Smooth muscle cell (in vitro differentiated cells): ENCODE data around the gene KRT75. TPM values are rescaled to one million over a fixed set of nuclear protein-coding genes. Genes with fewer than 3 reads are reported as not detected.

Experiments
- DNase-seq: peaks from one replicate; lab custom pipeline; 2025; ENCODE audit not compliant: unreplicated experiment; lab: John Stamatoyannopoulos, UW
- H2AFZ ChIP-seq: fragments of 200-600 bp; sonication (generic); 2 replicates; pipeline ENCODE4 v1.6.0; 2016; ENCODE audit warnings: antibody characterized with exemption, low read depth, mild to moderate bottlenecking
- H3F3A ChIP-seq: fragments of 200-600 bp; sonication (generic); 2 replicates; pipeline ENCODE4 v1.6.0; 2017; ENCODE audit warnings: antibody characterized with exemption, low read depth
- H3K27ac ChIP-seq: fragments of 200-600 bp; sonication (generic); 2 replicates; pipeline ENCODE4 v1.5.1; 2016; ENCODE audit warnings: low read depth, mild to moderate bottlenecking
- H3K27me3 ChIP-seq: fragments of 200-600 bp; sonication (generic); 2 replicates; pipeline ENCODE4 v1.6.1; 2016; ENCODE audit warnings: low read depth, mild to moderate bottlenecking
- H3K36me3 ChIP-seq: fragments of 200-600 bp; sonication (generic); 2 replicates; pipeline ENCODE4 v1.5.1; 2016; ENCODE audit warnings: low read depth
- H3K4me1 ChIP-seq: fragments of 200-600 bp; sonication (generic); 2 replicates; pipeline ENCODE4 v1.5.1; 2016; ENCODE audit warnings: low read depth
- H3K4me2 ChIP-seq: fragments of 200-600 bp; sonication (generic); 2 replicates; pipeline ENCODE4 v1.6.0; 2016; ENCODE audit warnings: mild to moderate bottlenecking
- H3K4me3 ChIP-seq: fragments of 200-600 bp; sonication (generic); 2 replicates; pipeline ENCODE4 v1.5.1; 2016; ENCODE audit warnings: mild to moderate bottlenecking
- H3K79me2 ChIP-seq: fragments of 200-600 bp; sonication (generic); 2 replicates; pipeline ENCODE4 v1.6.0; 2016; ENCODE audit warnings: low read depth, mild to moderate bottlenecking
- H3K9ac ChIP-seq: fragments of 200-600 bp; sonication (generic); 2 replicates; pipeline ENCODE4 v1.6.0; 2016; ENCODE audit warnings: low read depth
- H3K9me3 ChIP-seq: fragments of 200-600 bp; sonication (generic); replicated peaks from 2 replicates; pipeline ENCODE4 v1.5.1; 2016; ENCODE audit warnings: low read depth
- H4K20me1 ChIP-seq: fragments of 200-600 bp; sonication (generic); 2 replicates; pipeline ENCODE4 v1.6.0; 2016; ENCODE audit warnings: low read depth
- CTCF ChIP-seq: fragments of 200-600 bp; sonication (generic); IDR thresholded peaks from 2 replicates; pipeline ENCODE4 v1.5.1; 2017; ENCODE audit warnings: borderline replicate concordance, mild to moderate bottlenecking, antibody characterized with exemption; ENCODE audit not compliant: insufficient read depth, poor library complexity, severe bottlenecking
- WGBS: methylation state at CpG from one replicate; pipeline ENCODE4 v1.1.7; 2016; ENCODE audit warnings: low lambda C conversion rate; 5-methylcytosine and 5-hydroxymethylcytosine counted together
- polyA plus RNA-seq: library from polyadenylated mRNA; unstranded; fragments of >200 nt; fragmentation: Nextera tagmentation; extraction: Ambion mirVana; gene quantifications from 2 replicates; pipeline ENCODE4 v1.2.1, GENCODE V29; 2016
- total RNA-seq: library from RNA; depleted of rRNA; stranded (reverse); fragments of >200 nt; gene quantifications from 2 replicates; pipeline ENCODE4 v1.2.3, GENCODE V29; 2014

KRT75 gene
- total and polyA plus RNA-seq, 2 experiments from 2014 or later, result 0.37 to 1.9 TPM

- Histone ChIP-seq H4K20me1 (no peaks in the 10 kb centered on the region), H3F3A (no peaks in the 10 kb centered on the region), H2AFZ (no peak within 1 kb of the TSS), H3K9ac (no peak within 1 kb of the TSS), H3K79me2 (no peaks in the 10 kb centered on the region), H3K27me3 (peaks cover 6% of the 10 kb centered on the region), H3K27ac (no peak within 1 kb of the TSS), H3K36me3 (no peaks in the 10 kb centered on the region), H3K4me3 (no peak within 1 kb of the TSS), H3K4me2 (no peak within 1 kb of the TSS), H3K4me1 (no peaks in the 10 kb centered on the region), H3K9me3 (no peaks in the 10 kb centered on the region)
- WGBS, result 91% methylated on average over 4 of the region's 4 CpGs
- TF ChIP-seq CTCF, result no peak
- DNase-seq, result no peak
Observed at GRCh38 chr12:52473768-52474167, 39.6 kb upstream of the KRT75 start, which contains the start of gene KRT6C. Gene KRT6C (minus strand): TSS chr12:52473805. CDS start chr12:52473737, 68 bp downstream.

- Histone ChIP-seq H3K4me2 (no peak overlapping the region), H3K36me3 (no peaks in the 10 kb centered on the region)
- 98% methylated on average over 4 of the region's 4 CpGs for WGBS
Observed at GRCh38 chr12:52469853-52470252, 35.7 kb upstream of the KRT75 start.

GRCh38 chr12:52464897-52465296 lies 30.7 kb upstream of the KRT75 start:
- Histone ChIP-seq H3K4me1 (no peaks in the 10 kb centered on the region), H3K4me3 (no peak overlapping the region), H2AFZ (no peak overlapping the region), H3K9me3 (no peaks in the 10 kb centered on the region), H3K4me2 (no peak overlapping the region), H3K79me2 (no peaks in the 10 kb centered on the region), H4K20me1 (no peaks in the 10 kb centered on the region), H3K36me3 (no peaks in the 10 kb centered on the region), H3K27ac (no peak overlapping the region), H3K27me3 (peaks cover under 1% of the 10 kb centered on the region), H3F3A (no peaks in the 10 kb centered on the region), H3K9ac (no peak overlapping the region)
- WGBS, result 24% methylated on average over 2 of the region's 2 CpGs
- DNase-seq, result no peak
- no peak for TF ChIP-seq CTCF

More at GRCh38 chr12:52469853-52470252, 35.7 kb upstream of the KRT75 start:
- H2AFZ ChIP-seq, result no peak overlapping the region
- H3K27me3 ChIP-seq, result peaks cover 6% of the 10 kb centered on the region
- no peaks in the 10 kb centered on the region for H3F3A ChIP-seq
- no peak overlapping the region for H3K9ac ChIP-seq
- no peaks in the 10 kb centered on the region for H3K4me1 ChIP-seq
- H4K20me1 ChIP-seq, result no peaks in the 10 kb centered on the region
- H3K9me3 ChIP-seq, result no peaks in the 10 kb centered on the region
- DNase-seq, result no peak
- no peak overlapping the region for H3K27ac ChIP-seq
- H3K79me2 ChIP-seq, result no peaks in the 10 kb centered on the region
- H3K4me3 ChIP-seq, result no peak overlapping the region
- TF ChIP-seq CTCF, result no peak

- H3K36me3 ChIP-seq, result no peaks in the 10 kb centered on the region
- no peak for DNase-seq
- H3K27ac ChIP-seq, result no peak overlapping the region
- H2AFZ ChIP-seq, result no peak overlapping the region
- no peak for TF ChIP-seq CTCF
- no peak overlapping the region for H3K4me2 ChIP-seq
- H3K4me1 ChIP-seq, result no peaks in the 10 kb centered on the region
- no peaks in the 10 kb centered on the region for H3K79me2 ChIP-seq
- H3F3A ChIP-seq, result no peaks in the 10 kb centered on the region
- 72% methylated on average over 5 of the region's 5 CpGs for WGBS
- H3K4me3 ChIP-seq, result no peak overlapping the region
- no peaks in the 10 kb centered on the region for H3K9me3 ChIP-seq
- no peak overlapping the region for H3K9ac ChIP-seq
- H3K27me3 ChIP-seq, result no peaks in the 10 kb centered on the region
- H4K20me1 ChIP-seq, result no peaks in the 10 kb centered on the region
Observed at GRCh38 chr12:52461693-52462092, 27.5 kb upstream of the KRT75 start.
